ENCODE data around the gene LGR4. TPM values are rescaled to one million over a fixed set of nuclear protein-coding genes. Genes with fewer than 3 reads are reported as not detected.
"Not testable (repeated sequence)": the region's sequence is repeated elsewhere in the genome, so short reads cannot be mapped to it uniquely, and the experiment has no call there.

Gene LGR4
- total and polyA plus RNA-seq, 2 donors, result 9.9 to 98.1 TPM

GRCh38 chr11:27327064-27327463 is 145.5 kb downstream of the LGR4 start:
- WGBS, result 78% methylated on average over 2 of the region's 2 CpGs
- DNase-seq (ENCODE audit: extremely low spot score), result not testable (repeated sequence)

GRCh38 chr11:27322196-27322595 is 150.4 kb downstream of the LGR4 start:
- H3K36me3 ChIP-seq (ENCODE audit: insufficient read depth); DNase-seq (ENCODE audit: extremely low spot score); H3K27ac ChIP-seq (ENCODE audit: low read depth); H3K4me3 ChIP-seq (ENCODE audit: low read depth, low read length); H3K4me1 ChIP-seq (ENCODE audit: insufficient read depth): not testable (repeated sequence)
- WGBS, result 87% methylated on average over 3 of the region's 3 CpGs

More at GRCh38 chr11:27327064-27327463, 145.5 kb downstream of the LGR4 start:
- not testable (repeated sequence) for H3K27ac ChIP-seq (ENCODE audit: low read depth); H3K36me3 ChIP-seq (ENCODE audit: insufficient read depth); H3K4me1 ChIP-seq (ENCODE audit: insufficient read depth); H3K4me3 ChIP-seq (ENCODE audit: low read depth, low read length)

GRCh38 chr11:27321340-27321739 is 151.2 kb downstream of the LGR4 start:
- DNase-seq (ENCODE audit: extremely low spot score), result not testable (repeated sequence)

GRCh38 chr11:27319072-27319471 is 153.5 kb downstream of the LGR4 start:
- H3K4me3 ChIP-seq (ENCODE audit: low read depth, low read length), result no peak overlapping the region
- no peak overlapping the region for H3K27ac ChIP-seq (ENCODE audit: low read depth)
- no peaks in the 10 kb centered on the region for H3K4me1 ChIP-seq (ENCODE audit: insufficient read depth)
- no peak for DNase-seq (ENCODE audit: extremely low spot score)
- WGBS, result 53% methylated on average over 2 of the region's 2 CpGs
- H3K36me3 ChIP-seq (ENCODE audit: insufficient read depth), result no peaks in the 10 kb centered on the region

More at GRCh38 chr11:27321340-27321739, 151.2 kb downstream of the LGR4 start:
- not testable (repeated sequence) for H3K4me3 ChIP-seq (ENCODE audit: low read depth, low read length); H3K4me1 ChIP-seq (ENCODE audit: insufficient read depth); H3K27ac ChIP-seq (ENCODE audit: low read depth); H3K36me3 ChIP-seq (ENCODE audit: insufficient read depth)
- WGBS, result 90% methylated on average over 10 of the region's 10 CpGs

GRCh38 chr11:27317751-27318150 is 154.8 kb downstream of the LGR4 start:
- Histone ChIP-seq H3K27ac (ENCODE audit: low read depth) (no peak overlapping the region), H3K4me3 (ENCODE audit: low read depth, low read length) (no peak overlapping the region), H3K36me3 (ENCODE audit: insufficient read depth) (no peaks in the 10 kb centered on the region), H3K4me1 (ENCODE audit: insufficient read depth) (no peaks in the 10 kb centered on the region)
- DNase-seq (ENCODE audit: extremely low spot score), result no peak
- WGBS, result 80% methylated on average over 2 of the region's 2 CpGs

Small RNA genes lying within 50 kb of the gene (small RNA-seq; reads per million reads assigned to genes)
- gene AC100771.1 (not detected), gene MIR8087 (not detected), gene RNA5SP339 (not detected)

Other genes with a start within 250 kb of the LGR4 start
- gene CCDC34, start 109.6 kb downstream of the LGR4 start, total RNA-seq, result 10.2 TPM
- gene CCDC34, start 109.6 kb downstream of the LGR4 start, polyA plus RNA-seq, result 3.2 TPM
- 93.1 TPM for gene LIN7C, start 34.0 kb upstream of the LGR4 start, total RNA-seq
- gene LIN7C, start 34.0 kb upstream of the LGR4 start, polyA plus RNA-seq, result 6.8 TPM
- 3.3 TPM for gene BDNF, start 227.7 kb upstream of the LGR4 start, total RNA-seq
- 2.4 TPM for gene BDNF, start 227.7 kb upstream of the LGR4 start, polyA plus RNA-seq

Measured in urinary bladder (tissue), 4 donors.